Measurements from ENCODE around the gene MYO5A.

The MYO5A gene

DNA sequence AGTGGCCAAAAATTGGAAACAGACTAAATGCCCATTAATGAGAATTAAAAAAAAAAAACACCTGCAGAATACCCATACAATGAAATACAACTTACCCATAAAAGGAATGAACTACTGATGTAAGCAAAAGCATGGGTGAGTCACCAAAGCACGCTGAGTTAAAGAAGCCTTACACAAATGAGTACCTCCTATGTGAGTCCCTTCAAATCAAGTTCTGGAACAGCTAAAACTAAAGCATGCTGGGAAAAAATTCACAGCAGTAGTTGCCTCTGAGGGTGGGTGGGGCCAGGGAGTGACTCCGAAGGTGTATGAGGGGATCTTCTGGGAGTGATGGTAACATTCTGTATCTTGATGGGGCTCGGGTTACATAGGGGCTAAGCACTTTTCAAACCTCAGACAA, 244.5 kb downstream of the MYO5A start:
- no peak for DNase-seq

DNA sequence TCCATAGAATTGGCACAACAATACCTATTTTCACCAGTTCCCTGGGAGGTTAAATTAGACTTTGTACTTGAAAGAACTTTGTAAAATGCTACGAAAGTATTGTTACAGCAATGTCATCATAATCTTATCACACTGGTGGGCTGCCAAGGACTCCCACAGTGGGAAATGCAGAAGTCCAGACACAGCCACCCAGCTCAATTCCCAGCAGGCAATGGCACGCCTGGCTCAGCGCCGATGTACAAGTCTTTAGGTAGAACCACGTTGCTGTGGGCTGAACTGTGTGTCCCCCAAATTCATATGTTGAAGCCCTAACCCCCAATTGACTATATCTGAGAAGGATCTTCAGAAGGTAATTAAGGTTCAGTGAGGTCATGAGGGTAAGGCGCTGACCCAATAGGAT, 245.4 kb downstream of the MYO5A start:
- DNase-seq = no peak

DNA sequence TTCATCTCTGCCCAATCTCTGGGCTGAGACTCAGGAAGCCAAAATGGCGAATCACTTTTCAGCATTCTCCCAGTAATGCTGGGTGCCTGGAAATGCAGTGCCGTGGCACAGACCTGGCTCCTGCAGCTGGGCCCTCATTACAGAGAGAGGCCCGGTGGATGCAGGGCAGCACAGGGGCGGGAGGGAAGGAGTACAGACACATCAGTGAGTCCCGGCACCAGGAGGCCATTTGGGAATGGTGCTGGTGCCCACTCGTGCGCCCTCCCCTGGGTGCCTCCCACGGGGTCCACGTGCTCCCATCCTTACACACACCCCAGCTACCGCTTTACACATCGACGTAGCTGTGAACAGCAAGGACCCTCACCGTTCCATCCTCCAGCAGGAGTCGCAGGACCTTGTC, 246.3 kb downstream of the MYO5A start:
- no peak for DNase-seq

DNA sequence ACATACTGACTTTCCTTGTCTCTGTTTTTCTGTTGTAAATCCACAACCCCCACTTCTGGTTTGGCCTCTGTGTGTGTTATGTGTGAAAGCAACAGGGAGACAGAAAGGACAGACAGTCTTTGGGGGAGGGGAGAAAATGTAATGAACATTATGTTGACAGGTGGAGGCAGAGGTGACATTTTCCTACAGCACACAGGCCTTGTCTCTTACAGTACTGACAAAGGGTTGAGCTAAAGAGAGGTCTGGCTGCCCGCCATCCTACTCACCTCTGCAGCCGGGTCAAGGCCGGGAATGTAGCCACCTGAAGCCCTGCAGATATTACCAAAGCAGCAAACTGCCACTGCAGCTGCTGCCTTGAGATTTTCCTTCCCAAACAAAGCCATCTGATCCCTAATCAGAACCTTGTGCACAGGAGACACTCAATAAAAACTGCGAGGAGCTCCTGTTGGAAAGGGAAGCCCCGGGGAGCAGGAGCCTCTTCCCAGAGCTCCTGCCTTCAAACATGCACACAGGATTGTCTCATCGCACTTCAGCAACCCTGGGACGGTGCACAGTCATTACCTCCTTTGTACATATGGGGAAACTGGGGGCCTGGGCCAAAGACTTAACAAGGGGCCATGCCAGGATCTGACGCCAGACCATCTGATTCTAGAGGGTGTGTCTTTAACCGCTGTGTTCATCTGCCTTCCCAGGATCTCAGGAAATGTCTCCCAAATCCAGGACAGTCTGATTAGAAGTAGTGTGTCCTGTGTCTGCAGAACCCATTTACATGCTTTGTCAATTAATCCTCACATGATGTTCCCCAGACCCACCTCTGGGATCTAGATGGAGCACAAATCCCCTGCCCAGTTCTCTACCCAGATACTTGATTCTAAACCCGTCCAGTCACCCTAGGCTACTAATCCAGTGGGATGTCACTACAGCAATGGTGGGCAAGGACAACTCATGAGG, 247.3 kb downstream of the MYO5A start:
- DNase-seq = no peak

DNA sequence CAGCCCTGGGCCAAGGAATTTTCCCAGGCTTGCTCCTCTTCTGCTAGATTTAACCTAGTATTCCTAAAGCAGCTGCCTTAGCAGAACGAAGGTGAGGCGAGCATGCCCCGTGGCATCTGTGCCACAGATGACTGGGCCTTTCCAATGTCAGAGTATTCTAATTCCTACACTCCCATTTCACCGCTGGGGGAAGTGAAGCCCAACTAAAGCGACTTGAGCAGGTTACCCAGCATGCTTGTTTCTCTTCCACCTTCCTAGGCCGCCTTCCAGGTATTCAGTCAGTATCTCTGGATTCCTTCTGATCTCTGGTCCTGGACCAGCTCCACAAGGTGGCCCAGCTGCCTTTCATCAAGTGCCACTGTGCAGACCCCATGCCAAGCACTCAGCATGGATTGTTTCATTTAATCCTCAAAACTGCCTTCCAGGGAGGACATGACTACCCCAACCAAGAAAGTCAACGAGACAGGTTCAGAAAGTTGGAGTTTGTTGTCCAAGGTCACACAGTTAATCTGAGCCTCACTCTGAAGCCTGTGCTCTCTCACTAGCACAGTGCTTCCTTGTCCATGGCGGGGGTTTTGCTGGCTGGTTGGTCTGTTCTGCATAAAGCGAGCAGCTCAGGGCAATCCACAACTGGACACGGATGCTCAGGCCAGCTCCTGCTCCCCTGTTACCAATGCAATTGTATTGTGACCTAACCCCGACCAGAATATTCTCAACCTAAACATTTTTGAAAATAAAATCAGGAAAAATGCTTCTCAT, 248.2 kb downstream of the MYO5A start:
- no peak for DNase-seq

DNA sequence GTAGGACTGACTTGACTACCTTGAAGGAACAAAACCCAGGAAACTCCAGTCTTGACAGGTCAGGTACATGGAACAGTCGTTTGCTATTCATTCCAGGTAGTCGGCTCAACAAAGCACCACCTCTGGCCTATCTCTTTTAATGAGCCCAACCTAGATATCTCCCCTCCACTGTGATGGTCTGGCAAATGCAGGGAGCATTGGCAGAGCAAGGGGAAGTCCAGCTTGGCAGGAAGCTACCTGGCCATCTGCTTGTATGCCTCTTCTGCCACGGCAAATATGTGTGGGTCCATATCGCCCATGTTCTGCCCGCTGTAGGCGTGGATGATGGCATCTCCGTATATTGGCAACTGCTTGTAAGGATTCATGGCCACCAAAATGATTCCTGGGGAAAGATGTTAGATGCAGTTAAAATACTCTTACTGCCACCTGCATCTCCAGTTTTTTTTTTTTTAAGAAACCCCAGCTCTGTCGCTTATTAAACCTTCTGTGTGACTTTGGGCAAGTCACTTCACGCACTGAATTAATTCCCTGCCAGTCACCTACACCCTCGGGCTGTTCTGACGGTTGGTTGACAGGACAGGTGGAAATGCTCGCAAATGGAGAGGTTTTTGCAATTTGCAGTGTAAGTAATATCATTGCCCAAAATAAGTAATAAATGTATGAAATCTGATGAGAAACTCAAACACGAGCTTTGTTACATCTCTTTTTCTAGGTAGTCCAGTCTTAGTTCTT, 249.9 kb downstream of the MYO5A start:
- DNase-seq = no peak

DNA sequence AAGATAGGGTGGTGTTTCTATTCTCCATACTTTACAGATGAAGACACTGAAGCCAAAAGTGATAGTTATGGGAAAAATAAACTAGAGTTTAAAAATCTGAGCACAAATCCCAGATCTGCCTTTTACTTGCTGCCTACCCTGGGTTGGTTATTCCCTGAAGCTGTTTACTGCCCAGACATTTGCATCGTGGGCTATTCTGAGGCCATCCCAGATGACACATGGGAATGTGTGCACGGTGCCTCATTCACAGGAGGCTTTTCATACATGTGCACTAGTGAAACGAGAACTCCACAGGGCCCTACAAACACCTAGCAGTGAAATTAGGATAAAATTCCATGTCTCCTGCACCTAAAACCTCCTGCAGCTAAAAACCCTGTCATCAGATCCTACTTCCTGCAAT, 250.5 kb downstream of the MYO5A start:
- DNase-seq = no peak

DNA sequence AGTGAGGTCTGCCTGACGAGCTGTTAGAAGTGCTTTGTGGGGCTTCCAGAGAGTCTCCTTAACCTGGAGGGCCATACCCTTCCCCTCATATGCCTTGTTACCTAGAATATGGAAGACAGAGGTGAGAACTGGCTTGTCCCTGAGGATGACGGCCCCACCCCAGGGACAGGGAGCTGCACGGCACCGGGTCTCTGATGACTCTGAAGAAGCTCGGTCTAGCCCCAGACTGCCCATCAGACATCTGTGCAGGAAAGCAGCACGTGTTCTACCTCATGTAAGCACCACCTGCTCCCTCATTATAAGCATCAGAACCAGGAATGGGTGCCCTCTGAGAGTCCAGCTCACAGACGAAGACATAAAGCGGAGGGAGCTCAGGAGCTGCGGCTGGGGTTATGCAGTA, 251.1 kb downstream of the MYO5A start:
- no peak for DNase-seq

DNA sequence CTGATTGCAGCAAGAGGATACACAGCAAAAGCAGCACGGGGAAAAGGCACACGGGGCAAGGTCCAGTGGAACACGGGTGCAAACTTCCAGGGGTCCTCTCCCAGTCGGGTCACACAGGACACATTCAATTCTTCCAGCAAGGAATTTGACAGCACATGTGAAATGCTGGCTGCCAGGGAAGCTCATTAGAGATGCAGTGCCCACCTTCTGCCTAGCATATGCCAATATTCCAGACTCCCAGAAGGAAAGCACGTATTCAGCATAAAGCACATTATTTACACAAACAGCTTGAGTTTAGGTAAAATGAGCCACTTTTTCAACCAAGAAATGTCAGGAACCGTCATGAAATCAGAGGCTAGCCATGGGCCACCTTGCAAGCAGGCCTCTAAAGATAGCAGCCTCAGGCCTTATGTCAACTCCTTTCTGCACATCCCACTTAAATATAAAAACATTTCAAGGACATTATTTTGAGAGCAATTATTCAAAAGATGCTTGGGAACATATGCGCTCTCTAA, 252.4 kb downstream of the MYO5A start:
- no peak for DNase-seq

DNA sequence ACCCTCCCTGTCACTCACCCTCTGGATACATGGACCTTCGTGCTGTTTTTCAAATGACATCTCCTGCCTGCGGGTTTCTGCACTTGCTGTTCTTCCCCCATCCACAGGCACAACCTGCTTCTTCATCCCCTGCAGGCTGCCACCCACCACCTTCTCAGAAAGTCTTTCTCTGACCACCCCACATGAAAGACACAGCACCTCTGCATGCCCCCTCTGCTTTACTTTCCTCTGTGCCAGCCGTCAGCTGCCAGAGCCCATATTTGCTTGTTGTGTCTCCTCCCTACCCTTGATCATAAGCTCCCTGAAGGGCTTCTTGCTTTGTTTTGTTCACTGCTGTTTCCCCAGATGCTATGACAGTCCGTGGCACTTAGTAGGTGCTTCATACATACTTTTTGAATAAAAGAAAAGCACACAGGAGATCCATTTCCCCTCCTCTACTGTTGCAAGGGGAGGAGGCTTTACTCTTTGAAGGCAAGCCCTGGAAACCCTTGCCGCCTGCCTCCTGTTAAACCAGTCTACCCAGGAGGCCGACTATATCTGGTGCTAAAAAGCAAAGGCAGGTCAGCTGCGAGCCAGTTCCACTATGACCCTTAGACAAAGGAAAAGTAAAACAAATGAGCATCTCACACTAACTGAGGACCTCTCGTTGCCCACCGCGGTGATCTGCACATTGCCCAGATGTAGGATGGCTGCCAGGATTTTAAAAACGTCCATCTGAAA, 265.0 kb downstream of the MYO5A start:
- no peak for DNase-seq

DNA sequence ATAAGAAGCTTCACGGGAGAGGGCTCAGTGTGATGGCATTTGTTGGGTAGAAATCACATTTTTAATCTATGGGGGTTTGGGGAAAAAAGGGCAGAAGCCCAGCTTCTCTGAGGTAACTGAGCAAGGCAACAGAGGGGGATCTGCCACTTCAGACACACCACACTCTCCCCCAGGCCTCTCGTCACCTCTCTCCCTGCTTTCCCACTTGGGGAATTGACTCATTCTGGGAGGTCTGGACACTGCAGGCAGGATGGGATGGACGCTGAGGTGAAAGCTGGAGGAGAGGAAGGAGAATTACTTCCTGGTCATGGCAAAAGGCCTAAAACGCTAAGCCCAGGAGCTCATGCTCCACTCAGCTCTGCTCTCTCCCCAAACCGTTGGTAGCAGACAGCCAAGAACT, 266.3 kb downstream of the MYO5A start:
- DNase-seq = no peak

DNA sequence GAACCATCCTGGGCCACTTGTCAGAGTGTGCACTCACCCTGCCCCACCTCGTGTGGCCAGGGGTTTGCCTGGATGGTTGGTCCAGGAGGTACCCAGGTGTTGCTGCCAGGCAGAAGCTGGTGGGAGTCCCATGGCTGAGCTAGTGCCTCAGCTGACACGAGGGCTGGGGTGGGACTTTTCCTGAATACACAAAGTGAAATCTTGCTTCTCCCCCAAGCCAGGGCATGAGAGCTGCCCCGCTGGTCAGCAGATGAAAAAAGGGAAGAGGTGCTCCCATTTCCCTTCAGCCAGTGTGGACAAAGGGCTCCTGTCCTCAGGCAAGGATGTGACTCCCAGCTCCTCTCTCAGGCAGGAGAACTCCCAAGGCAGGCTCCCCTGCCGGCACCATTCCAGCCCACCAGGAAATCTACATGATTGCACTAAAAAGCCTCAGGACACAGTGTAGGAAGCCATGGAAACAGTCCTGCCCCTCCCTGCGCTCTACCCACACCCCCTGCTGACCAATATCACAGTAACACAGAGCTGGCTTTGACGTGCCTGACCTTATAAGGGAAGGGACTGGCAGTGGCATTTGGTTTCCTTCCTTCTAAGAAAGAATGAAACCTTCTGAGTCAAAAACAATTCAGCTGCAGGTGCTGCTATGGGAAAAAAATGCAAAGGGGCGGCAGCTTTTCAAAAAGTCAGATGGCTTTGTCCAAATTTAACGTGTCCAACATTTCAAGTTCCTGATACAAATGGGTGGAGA, 267.0 kb downstream of the MYO5A start:
- DNase-seq = no peak

DNA sequence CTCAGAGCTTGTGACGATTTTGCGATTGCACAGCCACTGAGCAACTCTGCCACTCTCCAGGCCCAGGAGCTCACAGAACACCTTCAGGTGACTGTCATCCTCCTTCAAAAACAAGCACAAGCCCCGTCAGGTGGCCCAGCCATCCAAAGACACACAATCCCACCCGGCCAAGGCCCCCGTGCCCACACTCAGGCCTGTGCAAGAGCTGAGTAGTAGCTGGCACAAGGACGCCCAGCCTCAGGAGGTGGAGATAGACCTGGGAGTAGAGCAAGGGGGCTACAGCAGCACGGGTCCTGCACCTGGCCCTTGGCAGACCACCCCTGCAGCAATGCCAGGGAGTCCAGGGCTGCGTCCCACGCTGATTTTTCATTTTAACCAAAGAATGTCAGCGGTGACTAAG, 267.7 kb downstream of the MYO5A start:
- DNase-seq = no peak

DNA sequence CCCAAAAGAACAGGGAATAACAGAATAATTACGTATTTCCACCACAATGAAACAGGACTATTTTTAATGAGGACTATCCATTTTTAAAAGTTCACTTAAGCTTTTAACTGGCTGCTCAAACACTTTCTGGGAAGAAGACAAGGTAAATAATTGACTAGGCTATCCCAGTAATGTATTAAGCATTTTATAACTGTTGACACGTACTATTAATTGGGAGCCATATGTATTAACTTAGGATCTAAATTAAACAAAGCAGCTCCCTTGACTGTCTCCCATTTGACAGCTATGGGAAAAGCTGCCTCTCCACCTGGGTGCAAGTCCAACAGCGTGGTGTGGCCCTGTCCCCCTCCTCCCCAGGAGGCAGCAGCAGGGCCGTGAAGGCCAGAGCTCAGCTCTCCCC, 269.2 kb downstream of the MYO5A start:
- DNase-seq = no peak

DNA sequence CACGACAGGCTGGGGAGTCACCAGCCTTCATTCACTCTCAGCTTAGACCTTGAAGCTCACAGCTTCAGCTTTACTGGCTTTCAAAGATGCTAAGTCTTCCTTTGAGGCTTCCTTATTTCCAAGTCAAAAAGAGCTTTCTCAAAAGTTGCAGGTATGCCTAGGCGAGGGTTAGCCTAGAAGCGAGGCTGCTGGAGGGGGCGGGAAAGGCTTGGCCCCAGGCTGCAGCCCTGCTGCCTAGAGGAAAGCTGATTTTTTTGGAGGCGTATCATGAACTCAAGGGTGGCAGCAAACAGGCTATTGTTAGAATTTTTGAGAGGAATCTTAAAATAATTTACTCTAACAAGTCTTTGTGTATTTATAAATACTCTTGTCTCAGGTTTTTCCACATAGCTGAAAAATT, 270.2 kb downstream of the MYO5A start:
- DNase-seq = no peak

DNA sequence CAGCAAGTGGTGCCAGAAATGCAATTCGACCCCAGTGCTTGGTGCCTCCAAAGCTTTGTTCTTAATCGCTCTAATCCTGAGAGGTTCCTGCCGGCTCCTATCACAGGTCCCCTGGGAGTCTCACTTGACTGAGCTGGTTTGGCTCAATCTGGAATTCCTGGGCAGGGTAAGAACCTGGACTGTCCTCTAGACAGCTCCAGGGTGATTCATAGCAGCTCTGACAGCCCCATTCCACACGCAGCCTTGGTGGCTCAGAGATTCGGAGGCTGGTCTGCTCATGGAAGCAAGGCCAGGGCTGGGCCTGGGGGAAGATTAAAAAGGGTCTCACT, 271.0 kb downstream of the MYO5A start:
- peak; percentile 45 for DNase-seq
